ENCODE measurements around the gene ITPR2.

The ITPR2 gene

DNA sequence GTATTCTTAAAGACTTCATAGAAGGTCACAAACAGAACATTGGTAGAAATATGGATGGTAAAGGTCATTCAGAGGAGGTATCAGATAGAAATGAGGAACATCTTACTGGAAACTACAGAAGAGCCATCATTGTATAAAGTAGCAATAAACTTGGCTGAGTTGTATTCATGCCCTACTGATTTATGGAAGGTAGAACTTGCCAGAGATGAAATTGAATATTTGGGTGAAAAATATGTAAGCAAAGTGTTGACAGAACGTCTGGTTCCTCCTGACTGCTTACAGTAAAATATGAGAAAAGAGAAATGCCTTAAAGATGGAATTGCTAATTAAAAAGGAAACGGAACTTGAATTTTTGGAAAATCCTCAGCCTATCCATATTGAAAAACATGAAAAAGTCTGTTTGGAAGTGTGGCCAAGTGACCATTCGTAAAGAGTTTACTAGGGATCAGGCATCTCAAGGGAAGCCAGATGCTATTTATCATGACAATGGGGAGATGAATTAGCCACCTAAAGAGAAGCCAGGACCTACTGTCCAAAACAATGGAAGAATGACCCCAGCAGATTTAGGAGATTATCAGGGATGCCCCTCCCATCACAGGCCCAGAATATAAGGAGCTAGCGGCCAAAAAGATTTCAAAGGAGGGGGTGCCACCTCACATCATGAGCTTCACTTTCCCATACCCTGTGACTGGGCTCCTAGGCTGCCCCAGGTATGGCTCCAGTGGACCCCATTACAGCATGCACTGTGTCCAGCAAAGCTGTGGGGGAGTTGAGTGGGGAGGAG, 189.3 kb downstream of the ITPR2 start:
- Histone ChIP-seq H3K9ac (ENCODE audit: low read length) (no peak overlapping the region), H3K4me3 (ENCODE audit: low read depth in 1 of 2, low read length in 2 of 2) (no peak overlapping the region), H3K4me1 (ENCODE audit: insufficient read depth, low read length) (peaks cover 54% of the 10 kb centered on the region), H3K36me3 (ENCODE audit: insufficient read depth, low read length) (no peaks in the 10 kb centered on the region), H3K27me3 (ENCODE audit: control insufficient read depth in 1 of 2, insufficient read depth in 2 of 2, low read length in 2 of 2) (no peaks in the 10 kb centered on the region), H3K9me3 (ENCODE audit: low read length) (no peaks in the 10 kb centered on the region), H3K27ac (ENCODE audit: low read depth, low read length) (peak overlapping the region; percentile 65)

DNA sequence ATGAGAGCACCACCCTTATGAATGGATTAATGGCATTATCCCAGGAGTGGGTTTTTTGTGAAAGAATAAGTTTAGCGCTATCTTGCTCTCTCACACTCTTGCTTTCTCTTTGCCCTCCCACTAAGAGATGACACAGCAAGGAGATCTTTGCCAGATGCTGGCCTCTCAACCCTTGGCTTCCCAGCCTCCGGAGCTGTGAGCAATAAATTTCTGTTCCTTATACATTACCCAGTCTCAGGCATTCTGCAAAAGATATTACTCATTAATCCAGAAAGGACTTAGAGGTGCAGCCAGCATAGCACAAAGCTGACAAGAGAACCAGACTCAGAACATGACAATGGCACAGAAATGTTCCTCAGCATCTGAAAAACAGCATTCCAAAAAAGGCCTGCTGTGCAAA, 190.6 kb downstream of the ITPR2 start:
- peak overlapping the region; percentile 65 for H3K27ac ChIP-seq (ENCODE audit: low read depth, low read length)
- peaks cover 48% of the 10 kb centered on the region for H3K4me1 ChIP-seq (ENCODE audit: insufficient read depth, low read length)

DNA sequence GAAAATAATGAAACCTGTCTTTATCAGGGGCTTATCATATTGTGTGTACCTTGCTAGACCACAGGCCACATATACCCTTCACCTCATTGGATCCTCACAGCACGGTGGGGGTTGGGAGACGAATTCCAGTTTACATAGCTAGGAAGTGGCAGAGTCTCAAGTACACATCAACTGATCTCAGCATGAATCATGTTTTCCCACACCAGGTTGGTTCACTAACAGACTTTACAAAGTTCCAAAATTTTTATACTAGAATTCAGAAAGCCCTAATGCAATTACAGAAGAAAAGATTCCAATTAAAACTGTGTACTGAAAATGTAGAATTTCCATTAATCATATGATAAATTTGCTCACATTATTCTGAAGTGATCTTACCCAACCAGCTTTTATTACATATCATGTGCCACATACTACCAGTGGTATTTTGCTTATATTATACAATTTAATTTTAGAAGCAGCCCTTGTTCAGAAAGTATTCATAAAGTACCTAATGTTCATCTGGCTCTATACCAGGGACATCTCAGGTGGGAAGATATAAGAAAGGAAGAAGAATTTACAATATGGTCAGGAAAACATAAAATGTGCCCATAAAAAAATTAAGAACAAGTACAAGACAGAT, 196.2 kb downstream of the ITPR2 start:
- Histone ChIP-seq H3K4me1 (ENCODE audit: insufficient read depth, low read length) (peaks cover 48% of the 10 kb centered on the region), H3K9me3 (ENCODE audit: low read length) (no peaks in the 10 kb centered on the region), H3K4me3 (ENCODE audit: low read depth in 1 of 2, low read length in 2 of 2) (no peak overlapping the region), H3K27ac (ENCODE audit: low read depth, low read length) (no peak overlapping the region), H3K27me3 (ENCODE audit: control insufficient read depth in 1 of 2, insufficient read depth in 2 of 2, low read length in 2 of 2) (no peaks in the 10 kb centered on the region), H3K9ac (ENCODE audit: low read length) (no peak overlapping the region), H3K36me3 (ENCODE audit: insufficient read depth, low read length) (no peaks in the 10 kb centered on the region)

More for the DNA sequence above, 190.6 kb downstream of the ITPR2 start:
- Histone ChIP-seq H3K4me3 (ENCODE audit: low read depth in 1 of 2, low read length in 2 of 2) (no peak overlapping the region), H3K9ac (ENCODE audit: low read length) (no peak overlapping the region), H3K36me3 (ENCODE audit: insufficient read depth, low read length) (no peaks in the 10 kb centered on the region), H3K9me3 (ENCODE audit: low read length) (no peaks in the 10 kb centered on the region), H3K27me3 (ENCODE audit: control insufficient read depth in 1 of 2, insufficient read depth in 2 of 2, low read length in 2 of 2) (no peaks in the 10 kb centered on the region)

DNA sequence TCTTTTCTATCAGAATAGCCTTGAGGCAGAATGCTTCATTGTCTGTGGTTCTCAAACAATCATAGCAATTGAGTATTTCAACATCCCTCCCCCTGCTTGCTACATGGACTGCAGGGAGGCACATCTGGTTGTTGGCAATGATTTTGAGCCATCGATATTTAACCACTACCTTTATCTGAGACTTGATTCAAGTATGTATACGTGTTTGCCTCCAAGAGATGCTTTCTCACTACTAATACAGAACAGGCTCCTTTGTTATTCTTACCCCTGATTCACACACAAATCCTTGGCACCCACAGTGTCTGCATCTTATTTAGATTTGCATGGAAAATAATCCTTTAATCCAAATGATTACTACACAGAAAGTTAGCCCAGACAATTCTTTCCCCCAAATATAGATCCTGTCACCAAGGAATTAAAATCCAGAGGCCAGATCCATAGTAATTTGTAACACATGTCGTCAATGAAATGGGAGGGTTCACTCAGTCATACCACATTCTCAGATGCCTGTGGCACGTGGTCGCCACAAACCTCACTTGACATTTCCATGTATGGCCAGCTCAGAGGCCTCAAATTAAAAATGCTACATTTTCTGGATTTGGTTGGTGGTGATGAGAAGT, 199.3 kb downstream of the ITPR2 start:
- Histone ChIP-seq H3K27me3 (ENCODE audit: control insufficient read depth in 1 of 2, insufficient read depth in 2 of 2, low read length in 2 of 2) (no peaks in the 10 kb centered on the region), H3K4me1 (ENCODE audit: insufficient read depth, low read length) (peaks cover 59% of the 10 kb centered on the region), H3K27ac (ENCODE audit: low read depth, low read length) (no peak overlapping the region), H3K9me3 (ENCODE audit: low read length) (no peaks in the 10 kb centered on the region), H3K36me3 (ENCODE audit: insufficient read depth, low read length) (no peaks in the 10 kb centered on the region), H3K4me3 (ENCODE audit: low read depth in 1 of 2, low read length in 2 of 2) (no peak overlapping the region), H3K9ac (ENCODE audit: low read length) (no peak overlapping the region)

DNA sequence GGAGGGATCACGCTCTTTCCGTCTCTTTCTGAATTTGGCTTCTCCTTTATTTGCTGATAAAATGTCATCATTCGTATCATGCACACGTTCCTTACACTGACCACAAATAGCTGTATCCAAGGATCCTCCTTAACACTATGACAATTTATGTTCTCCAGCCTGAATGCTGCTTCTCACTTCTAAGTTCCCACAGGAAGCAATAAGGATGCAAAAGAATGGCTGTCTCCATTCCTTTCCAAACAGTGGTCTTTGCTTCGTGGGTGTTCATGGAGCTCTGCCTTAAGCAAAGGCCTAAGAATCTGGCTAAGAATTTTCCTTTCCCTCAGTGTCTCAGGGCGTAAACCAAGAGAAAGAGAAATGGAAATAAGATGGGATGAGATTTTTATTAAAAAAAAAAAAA, 200.2 kb downstream of the ITPR2 start:
- Histone ChIP-seq H3K27ac (ENCODE audit: low read depth, low read length) (no peak overlapping the region), H3K4me3 (ENCODE audit: low read depth in 1 of 2, low read length in 2 of 2) (no peak overlapping the region), H3K36me3 (ENCODE audit: insufficient read depth, low read length) (no peaks in the 10 kb centered on the region), H3K4me1 (ENCODE audit: insufficient read depth, low read length) (peaks cover 59% of the 10 kb centered on the region), H3K9me3 (ENCODE audit: low read length) (no peaks in the 10 kb centered on the region), H3K27me3 (ENCODE audit: control insufficient read depth in 1 of 2, insufficient read depth in 2 of 2, low read length in 2 of 2) (no peaks in the 10 kb centered on the region), H3K9ac (ENCODE audit: low read length) (no peak overlapping the region)

DNA sequence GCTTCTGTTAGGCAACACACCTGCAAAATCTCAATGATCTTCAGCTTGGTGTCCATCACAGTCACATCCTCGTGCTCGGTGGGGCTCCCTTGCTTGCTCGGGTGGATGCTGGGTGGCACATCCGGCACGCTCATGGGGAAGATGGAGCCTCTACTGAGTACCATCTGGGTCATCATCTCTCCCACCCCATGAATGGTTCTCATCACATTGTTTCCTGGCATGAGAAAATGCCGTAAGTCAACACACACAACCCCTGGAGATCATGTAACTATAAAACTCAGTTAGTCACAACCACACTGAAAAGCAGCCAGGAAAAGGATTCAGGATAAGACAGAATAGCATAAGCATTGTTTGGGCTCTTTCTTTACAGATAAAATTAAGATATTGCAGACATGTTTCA, 201.1 kb downstream of the ITPR2 start:
- H3K4me1 ChIP-seq (ENCODE audit: insufficient read depth, low read length), result peaks cover 54% of the 10 kb centered on the region
- H3K36me3 ChIP-seq (ENCODE audit: insufficient read depth, low read length), result peaks cover 5% of the 10 kb centered on the region
- no peaks in the 10 kb centered on the region for H3K27me3 ChIP-seq (ENCODE audit: control insufficient read depth in 1 of 2, insufficient read depth in 2 of 2, low read length in 2 of 2)
- no peaks in the 10 kb centered on the region for H3K9me3 ChIP-seq (ENCODE audit: low read length)
- H3K27ac ChIP-seq (ENCODE audit: low read depth, low read length), result peak overlapping the region; percentile 24
- H3K4me3 ChIP-seq (ENCODE audit: low read depth in 1 of 2, low read length in 2 of 2), result no peak overlapping the region
- no peak overlapping the region for H3K9ac ChIP-seq (ENCODE audit: low read length)

DNA sequence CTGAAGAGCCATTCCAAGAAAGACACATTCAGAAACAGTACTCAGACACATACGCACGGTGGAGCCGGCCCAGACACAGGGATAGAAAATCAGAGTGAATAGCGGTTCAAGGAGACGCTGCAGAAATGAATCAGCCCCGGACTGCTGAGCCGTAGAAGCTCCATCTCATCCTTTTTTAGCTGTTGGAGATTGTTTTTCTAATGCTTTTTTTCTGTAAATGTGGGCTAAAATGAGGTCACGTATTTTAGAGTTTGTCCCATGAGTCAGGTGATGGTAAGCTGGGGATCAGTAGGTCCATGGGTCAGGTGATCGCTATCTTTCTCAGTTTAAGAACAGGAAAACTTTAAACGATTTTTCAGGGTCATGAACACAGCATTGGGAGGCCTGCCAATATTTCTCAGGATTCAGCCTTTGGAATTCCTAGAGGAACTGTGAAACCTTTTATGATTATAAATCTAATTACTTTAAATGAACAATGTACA, 202.4 kb downstream of the ITPR2 start:
- Histone ChIP-seq H3K4me1 (ENCODE audit: insufficient read depth, low read length) (peaks cover 42% of the 10 kb centered on the region), H3K9ac (ENCODE audit: low read length) (peak overlapping the region; percentile 15), H3K27me3 (ENCODE audit: control insufficient read depth in 1 of 2, insufficient read depth in 2 of 2, low read length in 2 of 2) (no peaks in the 10 kb centered on the region), H3K4me3 (ENCODE audit: low read depth in 1 of 2, low read length in 2 of 2) (peak overlapping the region in 1 of 2 donors; percentile 19), H3K27ac (ENCODE audit: low read depth, low read length) (peak overlapping the region; percentile 82), H3K36me3 (ENCODE audit: insufficient read depth, low read length) (peaks cover 5% of the 10 kb centered on the region), H3K9me3 (ENCODE audit: low read length) (no peaks in the 10 kb centered on the region)

DNA sequence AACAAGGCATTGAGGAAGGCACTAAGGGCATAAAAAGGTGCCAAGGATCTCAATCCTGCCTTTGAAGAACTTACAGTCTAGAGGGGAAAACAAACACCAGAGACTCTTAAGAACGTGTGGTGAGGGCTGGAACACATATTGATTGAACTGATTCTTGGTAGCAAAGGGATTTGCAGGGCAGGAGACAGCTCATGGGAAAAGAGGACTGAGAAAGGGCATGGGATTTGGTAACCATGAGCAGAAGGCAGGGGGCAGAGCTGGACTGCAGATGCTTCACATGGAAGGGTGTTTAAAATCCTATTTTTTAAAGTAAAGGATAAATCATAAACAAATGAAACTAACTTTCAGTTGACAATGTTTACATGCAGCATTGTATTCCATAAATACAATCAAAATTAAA, 203.1 kb downstream of the ITPR2 start:
- Histone ChIP-seq H3K9me3 (ENCODE audit: low read length) (no peaks in the 10 kb centered on the region), H3K27me3 (ENCODE audit: control insufficient read depth in 1 of 2, insufficient read depth in 2 of 2, low read length in 2 of 2) (no peaks in the 10 kb centered on the region), H3K9ac (ENCODE audit: low read length) (no peak overlapping the region), H3K36me3 (ENCODE audit: insufficient read depth, low read length) (peaks cover 5% of the 10 kb centered on the region), H3K27ac (ENCODE audit: low read depth, low read length) (peak overlapping the region; percentile 82), H3K4me1 (ENCODE audit: insufficient read depth, low read length) (peaks cover 41% of the 10 kb centered on the region), H3K4me3 (ENCODE audit: low read depth in 1 of 2, low read length in 2 of 2) (peak overlapping the region in 1 of 2 donors; percentile 7)

DNA sequence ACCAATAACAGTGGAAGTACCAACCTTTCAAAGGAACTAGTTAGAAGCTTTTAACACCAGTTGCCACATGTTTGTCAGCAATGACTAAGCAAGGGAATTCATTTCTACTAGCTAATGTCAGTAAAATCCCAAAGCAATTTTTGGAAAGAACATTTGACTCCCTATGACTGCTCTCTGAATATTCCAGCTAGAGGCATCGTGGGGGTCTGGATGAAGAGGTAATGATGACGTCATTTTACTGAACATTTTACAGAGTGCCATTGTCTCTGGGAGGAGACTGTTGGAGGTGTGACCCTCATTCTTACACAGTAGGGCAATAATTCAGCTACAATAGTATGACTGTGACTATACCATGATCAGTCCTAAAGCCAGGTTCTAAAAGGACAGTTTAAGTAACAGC, 204.8 kb downstream of the ITPR2 start:
- Histone ChIP-seq H3K27ac (ENCODE audit: low read depth, low read length) (no peak overlapping the region), H3K36me3 (ENCODE audit: insufficient read depth, low read length) (peaks cover 5% of the 10 kb centered on the region), H3K9me3 (ENCODE audit: low read length) (no peaks in the 10 kb centered on the region), H3K9ac (ENCODE audit: low read length) (no peak overlapping the region), H3K4me3 (ENCODE audit: low read depth in 1 of 2, low read length in 2 of 2) (no peak overlapping the region), H3K4me1 (ENCODE audit: insufficient read depth, low read length) (peaks cover 34% of the 10 kb centered on the region), H3K27me3 (ENCODE audit: control insufficient read depth in 1 of 2, insufficient read depth in 2 of 2, low read length in 2 of 2) (no peaks in the 10 kb centered on the region)

DNA sequence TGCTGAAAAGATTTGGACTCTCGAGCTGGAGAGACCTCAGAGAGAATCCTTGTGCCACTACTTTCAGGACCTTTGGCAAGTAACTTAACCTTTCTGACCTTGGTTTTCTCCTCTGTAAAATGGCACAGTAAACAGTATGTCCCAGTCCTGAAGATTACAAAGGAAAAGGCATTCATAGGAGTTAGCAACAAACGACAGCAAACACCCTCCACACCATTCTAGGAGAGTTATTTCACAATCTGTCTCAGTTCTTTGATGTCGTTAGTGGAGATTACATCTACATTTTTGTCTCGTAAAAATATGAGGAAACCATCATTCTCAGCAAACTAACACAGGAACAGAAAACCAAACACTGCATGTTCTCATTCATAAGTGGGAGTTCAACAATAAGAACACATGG, 205.7 kb downstream of the ITPR2 start:
- no peak overlapping the region for H3K27ac ChIP-seq (ENCODE audit: low read depth, low read length)
- H3K9me3 ChIP-seq (ENCODE audit: low read length), result no peaks in the 10 kb centered on the region
- H3K4me3 ChIP-seq (ENCODE audit: low read depth in 1 of 2, low read length in 2 of 2), result no peak overlapping the region
- peaks cover 9% of the 10 kb centered on the region for H3K36me3 ChIP-seq (ENCODE audit: insufficient read depth, low read length)
- H3K4me1 ChIP-seq (ENCODE audit: insufficient read depth, low read length), result peaks cover 25% of the 10 kb centered on the region
- H3K27me3 ChIP-seq (ENCODE audit: control insufficient read depth in 1 of 2, insufficient read depth in 2 of 2, low read length in 2 of 2), result no peaks in the 10 kb centered on the region
- no peak overlapping the region for H3K9ac ChIP-seq (ENCODE audit: low read length)

DNA sequence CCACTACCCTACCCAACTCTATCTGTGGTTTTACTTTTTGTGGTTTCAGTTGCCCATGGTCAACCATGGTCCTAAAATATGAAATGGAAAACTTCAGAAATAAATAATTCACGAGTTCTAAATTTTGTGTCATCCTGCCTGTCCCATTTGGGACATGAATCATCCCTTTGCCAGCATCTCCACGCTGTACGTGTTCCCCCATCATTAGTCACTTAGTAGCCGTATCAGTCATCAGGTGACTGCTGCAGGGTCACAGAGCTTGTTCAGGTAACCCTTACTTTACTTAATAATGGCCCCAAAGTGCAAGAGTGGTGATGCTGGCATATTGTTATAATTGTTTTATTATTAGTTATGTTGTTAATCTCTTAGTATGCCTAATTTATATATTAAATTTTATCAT, 209.9 kb downstream of the ITPR2 start:
- H3K4me1 ChIP-seq (ENCODE audit: insufficient read depth, low read length), result no peaks in the 10 kb centered on the region
- no peak overlapping the region for H3K27ac ChIP-seq (ENCODE audit: low read depth, low read length)
- no peaks in the 10 kb centered on the region for H3K27me3 ChIP-seq (ENCODE audit: control insufficient read depth in 1 of 2, insufficient read depth in 2 of 2, low read length in 2 of 2)
- H3K36me3 ChIP-seq (ENCODE audit: insufficient read depth, low read length), result peaks cover 34% of the 10 kb centered on the region
- H3K4me3 ChIP-seq (ENCODE audit: low read depth in 1 of 2, low read length in 2 of 2), result no peak overlapping the region
- H3K9ac ChIP-seq (ENCODE audit: low read length), result no peak overlapping the region
- H3K9me3 ChIP-seq (ENCODE audit: low read length), result no peaks in the 10 kb centered on the region
